ENCODE results near the gene FAM118A.

FAM118A gene

DNA sequence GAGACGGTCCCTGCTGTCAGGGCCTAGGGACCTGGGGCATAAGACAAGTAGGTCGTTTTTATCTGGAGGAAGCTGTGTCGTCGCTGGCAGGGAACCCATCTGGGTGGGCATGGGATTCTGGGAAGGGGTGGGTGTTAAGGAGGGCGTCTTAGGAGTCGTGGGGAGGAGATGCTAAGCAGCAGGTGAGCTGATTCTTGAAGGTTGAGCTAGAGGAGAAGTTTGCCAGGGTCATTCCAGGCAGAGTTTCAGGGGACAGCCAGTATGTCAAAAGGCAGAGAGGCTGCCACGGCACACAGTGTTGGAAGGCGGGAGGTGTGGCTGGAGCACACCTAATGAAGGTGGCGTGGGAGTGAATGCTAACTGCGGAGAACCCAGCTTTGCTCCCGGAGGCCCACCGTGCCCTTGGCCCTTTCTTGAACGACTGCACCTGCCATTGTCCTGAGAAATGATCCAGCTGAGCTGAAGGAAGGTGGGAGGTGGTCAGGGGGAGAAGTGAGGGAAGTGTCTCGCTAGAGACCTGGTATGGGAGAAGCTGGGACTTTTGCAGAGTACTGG, 1.3 kb downstream of the FAM118A start:
- H3K4me3 ChIP-seq (ENCODE audit: control insufficient read depth, low read depth, low read length) = peak overlapping the region; percentile 66
- TF ChIP-seq, protein P1, sequence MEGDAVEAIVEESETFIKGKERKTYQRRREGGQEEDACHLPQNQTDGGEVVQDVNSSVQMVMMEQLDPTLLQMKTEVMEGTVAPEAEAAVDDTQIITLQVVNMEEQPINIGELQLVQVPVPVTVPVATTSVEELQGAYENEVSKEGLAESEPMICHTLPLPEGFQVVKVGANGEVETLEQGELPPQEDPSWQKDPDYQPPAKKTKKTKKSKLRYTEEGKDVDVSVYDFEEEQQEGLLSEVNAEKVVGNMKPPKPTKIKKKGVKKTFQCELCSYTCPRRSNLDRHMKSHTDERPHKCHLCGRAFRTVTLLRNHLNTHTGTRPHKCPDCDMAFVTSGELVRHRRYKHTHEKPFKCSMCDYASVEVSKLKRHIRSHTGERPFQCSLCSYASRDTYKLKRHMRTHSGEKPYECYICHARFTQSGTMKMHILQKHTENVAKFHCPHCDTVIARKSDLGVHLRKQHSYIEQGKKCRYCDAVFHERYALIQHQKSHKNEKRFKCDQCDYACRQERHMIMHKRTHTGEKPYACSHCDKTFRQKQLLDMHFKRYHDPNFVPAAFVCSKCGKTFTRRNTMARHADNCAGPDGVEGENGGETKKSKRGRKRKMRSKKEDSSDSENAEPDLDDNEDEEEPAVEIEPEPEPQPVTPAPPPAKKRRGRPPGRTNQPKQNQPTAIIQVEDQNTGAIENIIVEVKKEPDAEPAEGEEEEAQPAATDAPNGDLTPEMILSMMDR (conservative IDR thresholded peaks at IDR 0.05; ENCODE audit: control insufficient read depth, insufficient read depth, low read depth, low read length) = no peak
- DNase-seq (ENCODE audit: low read depth) = no peak

DNA sequence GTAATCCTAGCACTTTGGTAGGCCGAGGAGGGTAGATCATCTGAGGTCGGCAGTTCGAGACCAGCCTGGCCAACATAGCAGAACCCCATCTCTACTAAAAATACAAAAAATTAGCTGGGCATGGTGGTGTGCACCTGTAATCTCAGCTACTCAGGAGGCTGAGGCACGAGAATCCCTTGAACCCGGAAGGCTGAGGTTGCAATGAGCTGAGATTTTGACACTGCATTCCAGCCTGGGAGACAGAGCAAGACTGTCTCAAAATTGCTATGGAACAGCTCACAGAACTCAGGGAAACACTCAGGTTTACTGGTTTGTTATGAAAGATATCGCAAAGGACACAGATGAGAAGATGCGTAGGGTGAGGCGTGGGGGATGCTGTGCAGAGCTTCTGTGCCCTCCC, 2.7 kb downstream of the FAM118A start:
- TF ChIP-seq, protein P1 (conservative IDR thresholded peaks at IDR 0.05; ENCODE audit: control insufficient read depth, insufficient read depth, low read depth, low read length) = no peak
- no peak for DNase-seq (ENCODE audit: low read depth)
- H3K4me3 ChIP-seq (ENCODE audit: control insufficient read depth, low read depth, low read length) = no peak overlapping the region

DNA sequence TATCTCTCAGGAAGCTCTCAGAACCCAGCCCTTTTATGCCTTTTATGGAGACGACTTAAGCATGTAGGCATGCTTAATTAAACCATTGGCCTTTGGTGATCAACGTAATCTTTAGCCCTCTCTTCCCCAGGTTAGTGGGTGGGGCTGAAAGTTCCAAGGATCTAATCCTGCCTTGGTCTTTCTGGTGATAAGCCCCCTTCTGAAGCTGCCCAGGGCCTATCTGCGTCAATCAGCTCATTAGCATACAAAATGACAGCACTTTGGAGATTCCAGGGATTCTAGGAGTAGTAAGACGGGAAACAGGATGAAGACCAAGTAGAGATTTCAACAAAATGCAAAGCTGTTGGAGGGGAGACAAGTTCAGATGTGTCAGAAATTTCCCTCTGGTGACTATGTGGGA, 3.1 kb downstream of the FAM118A start:
- TF ChIP-seq, protein P1 (conservative IDR thresholded peaks at IDR 0.05; ENCODE audit: control insufficient read depth, insufficient read depth, low read depth, low read length) = no peak
- no peak overlapping the region for H3K4me3 ChIP-seq (ENCODE audit: control insufficient read depth, low read depth, low read length)
- no peak for DNase-seq (ENCODE audit: low read depth)

DNA sequence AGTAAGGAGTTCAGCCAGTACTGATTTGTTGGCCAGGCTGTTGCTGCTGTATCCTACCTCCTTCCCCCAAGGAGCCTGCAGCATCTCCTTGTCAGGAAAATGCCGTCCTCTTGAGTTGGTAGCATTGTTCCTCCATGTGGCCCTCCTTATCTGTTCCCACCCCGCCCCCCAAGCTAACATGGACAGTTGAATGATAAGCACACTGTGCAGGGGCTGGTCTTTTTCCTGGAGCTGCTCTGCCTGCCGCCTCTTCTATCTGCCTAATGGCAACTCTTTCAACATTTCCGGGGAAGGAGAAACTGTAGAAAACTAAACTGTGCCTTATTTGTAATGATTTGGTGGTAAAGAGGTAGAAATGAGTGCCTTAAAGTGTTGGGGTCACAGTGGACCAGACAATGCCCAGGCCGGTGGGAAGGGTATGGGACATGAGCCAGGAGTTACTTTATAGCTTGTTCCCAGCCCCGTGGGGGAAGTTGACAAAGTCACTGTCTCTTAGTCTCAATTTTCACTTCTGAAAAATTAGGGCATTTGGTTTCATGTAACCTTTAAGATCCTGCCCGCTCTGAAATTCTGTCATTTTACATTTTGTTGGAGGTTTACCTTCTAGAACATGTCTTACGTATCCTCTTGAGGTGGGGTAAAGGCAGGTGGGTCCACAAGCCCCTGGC, 4.5 kb downstream of the FAM118A start:
- no peak for DNase-seq (ENCODE audit: low read depth)
- no peak overlapping the region for H3K4me3 ChIP-seq (ENCODE audit: control insufficient read depth, low read depth, low read length)
- TF ChIP-seq, protein P1 (conservative IDR thresholded peaks at IDR 0.05; ENCODE audit: control insufficient read depth, insufficient read depth, low read depth, low read length) = no peak

DNA sequence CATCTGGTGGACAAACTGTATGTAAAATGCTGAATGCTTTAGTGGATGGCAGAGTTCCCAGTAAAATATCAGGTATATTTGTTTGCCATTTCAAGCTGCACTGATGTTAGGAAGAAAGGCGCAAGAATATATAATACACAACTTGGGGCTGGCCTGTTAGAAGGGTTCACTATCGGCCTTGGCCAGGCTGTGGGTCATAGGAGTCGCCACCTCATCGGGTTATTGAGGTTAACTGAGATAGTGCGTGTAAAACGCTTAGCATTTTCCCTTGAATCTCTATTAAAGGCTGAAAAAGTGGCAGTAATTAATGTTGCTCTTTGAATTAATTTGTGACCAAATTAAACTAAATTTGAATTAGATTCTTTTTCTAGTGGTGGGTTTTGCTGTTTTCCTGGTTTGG, 5.1 kb downstream of the FAM118A start:
- H3K4me3 ChIP-seq (ENCODE audit: control insufficient read depth, low read depth, low read length) = no peak overlapping the region
- no peak for DNase-seq (ENCODE audit: low read depth)
- TF ChIP-seq, protein P1 (conservative IDR thresholded peaks at IDR 0.05; ENCODE audit: control insufficient read depth, insufficient read depth, low read depth, low read length) = no peak

DNA sequence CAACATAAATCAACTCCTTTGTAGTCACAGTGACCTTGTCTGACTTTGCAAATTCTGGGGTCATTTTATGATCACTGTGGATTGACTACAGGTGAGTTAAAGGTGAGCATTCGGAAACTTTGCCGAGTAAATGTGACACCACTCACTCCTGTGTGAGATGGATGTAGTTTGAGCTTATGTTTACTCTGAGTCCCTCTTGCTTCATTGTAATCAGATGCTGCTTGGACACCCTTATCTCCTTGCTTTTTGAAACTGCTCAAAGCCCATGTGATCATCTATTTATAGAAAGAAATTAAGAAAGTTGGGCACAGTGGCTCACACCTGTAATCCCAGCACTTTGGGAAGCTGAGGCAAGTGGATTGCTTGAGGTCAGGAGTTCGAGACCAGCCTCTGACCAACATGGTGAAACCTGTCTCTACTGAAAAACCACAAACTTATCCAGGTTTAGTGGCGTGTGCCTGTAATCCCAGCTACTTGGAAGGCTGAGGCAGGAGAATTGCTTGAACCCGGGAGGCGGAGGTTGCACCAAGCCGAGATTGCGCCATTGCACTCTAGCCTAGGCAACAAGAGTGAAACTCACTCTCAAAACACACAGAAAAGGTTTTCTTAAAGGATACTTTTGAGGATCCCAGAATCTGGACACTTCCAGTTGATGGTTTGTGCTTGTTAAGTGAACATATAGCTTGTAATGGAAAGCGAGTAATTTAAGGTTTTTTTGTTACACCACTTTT, 7.2 kb downstream of the FAM118A start:
- no peak for DNase-seq (ENCODE audit: low read depth)
- TF ChIP-seq, protein P1 (conservative IDR thresholded peaks at IDR 0.05; ENCODE audit: control insufficient read depth, insufficient read depth, low read depth, low read length) = no peak
- no peak overlapping the region for H3K4me3 ChIP-seq (ENCODE audit: control insufficient read depth, low read depth, low read length)
